ENCODE data around the gene CROCC.
A peak's percentile ranks its signal among the peaks of the same experiment; 100 is the strongest.
"Not testable (repeated sequence)": the region's sequence is repeated elsewhere in the genome, so short reads cannot be mapped to it uniquely, and the experiment has no call there.

The CROCC gene

GRCh38 chr1:16913181-16913832 lies 8.4 kb upstream of the CROCC start:
- no peaks in the 10 kb centered on the region for H3K79me2 ChIP-seq (ENCODE audit: low read length)
- H3K4me1 ChIP-seq (ENCODE audit: low read length) = peaks cover 4% of the 10 kb centered on the region; the same call in 1 of the 2 replicates
- H3K27ac ChIP-seq (ENCODE audit: low read length) = no peak overlapping the region
- H3K27me3 ChIP-seq (replicated peaks; ENCODE audit: insufficient read depth, low read length) = 0 out of 2 replicates have a peak, but pooled peaks cover 3% of the 10 kb centered on the region
- H3K4me2 ChIP-seq (ENCODE audit: low read depth, low read length) = peak overlapping the region; percentile 99
- H3K9me3 ChIP-seq (replicated peaks; ENCODE audit: insufficient read depth, low read length) = no peaks in the 10 kb centered on the region
- H3K4me3 ChIP-seq (ENCODE audit: low read length) = peak overlapping the region; percentile 55
- H4K20me1 ChIP-seq (ENCODE audit: insufficient read depth, low read length) = no peaks in the 10 kb centered on the region
- no peak for TF ChIP-seq EZH2 (optimal IDR thresholded peaks at IDR 0.05; ENCODE audit: low read depth, low read length)
- no peak for TF ChIP-seq EZH2phosphoT487 (IDR thresholded peaks at IDR 0.05; ENCODE audit: low read length)
- no peak for TF ChIP-seq CTCF (IDR thresholded peaks at IDR 0.05; ENCODE audit: low read length)
- peak overlapping the region; percentile 31; the same call in 1 of the 2 replicates for H3K9ac ChIP-seq (ENCODE audit: low read length)
- H2AFZ ChIP-seq (ENCODE audit: low read length) = peak overlapping the region; percentile 75
- no peaks in the 10 kb centered on the region for H3K9me2 ChIP-seq (replicated peaks; ENCODE audit: insufficient read depth, low read length)
- 0 out of 2 replicates have a peak, but pooled peaks cover 3% of the 10 kb centered on the region for H3F3A ChIP-seq (ENCODE audit: insufficient read depth, low read length)
- no peak for DNase-seq
- H3K36me3 ChIP-seq (replicated peaks; ENCODE audit: insufficient read depth, low read length) = no peaks in the 10 kb centered on the region

GRCh38 chr1:16913833-16914662 lies 7.7 kb upstream of the CROCC start:
- H3K9ac ChIP-seq (ENCODE audit: low read length) = peak overlapping the region; percentile 82
- TF ChIP-seq EZH2 (optimal IDR thresholded peaks at IDR 0.05; ENCODE audit: low read depth, low read length) = no peak
- no peak for TF ChIP-seq EZH2phosphoT487 (IDR thresholded peaks at IDR 0.05; ENCODE audit: low read length)
- no peak for TF ChIP-seq CTCF (IDR thresholded peaks at IDR 0.05; ENCODE audit: low read length)
- H4K20me1 ChIP-seq (ENCODE audit: insufficient read depth, low read length) = no peaks in the 10 kb centered on the region
- H3K4me1 ChIP-seq (ENCODE audit: low read length) = peaks cover 4% of the 10 kb centered on the region; the same call in 1 of the 2 replicates
- peak overlapping the region; percentile 99 for H3K4me2 ChIP-seq (ENCODE audit: low read depth, low read length)
- H3K9me3 ChIP-seq (replicated peaks; ENCODE audit: insufficient read depth, low read length) = no peaks in the 10 kb centered on the region
- H3K27ac ChIP-seq (ENCODE audit: low read length) = no peak overlapping the region
- H3K4me3 ChIP-seq (ENCODE audit: low read length) = peak overlapping the region; percentile 75
- H3K27me3 ChIP-seq (replicated peaks; ENCODE audit: insufficient read depth, low read length) = 0 out of 2 replicates have a peak, but pooled peaks cover 3% of the 10 kb centered on the region
- H3K9me2 ChIP-seq (replicated peaks; ENCODE audit: insufficient read depth, low read length) = no peaks in the 10 kb centered on the region
- H3F3A ChIP-seq (ENCODE audit: insufficient read depth, low read length) = 0 out of 2 replicates have a peak, but pooled peaks cover 3% of the 10 kb centered on the region
- H2AFZ ChIP-seq (ENCODE audit: low read length) = peak overlapping the region; percentile 86
- DNase-seq = peak; percentile 95
- H3K79me2 ChIP-seq (ENCODE audit: low read length) = no peaks in the 10 kb centered on the region
- H3K36me3 ChIP-seq (replicated peaks; ENCODE audit: insufficient read depth, low read length) = no peaks in the 10 kb centered on the region

- not testable (repeated sequence) for H2AFZ ChIP-seq (ENCODE audit: low read length); H3K36me3 ChIP-seq (replicated peaks; ENCODE audit: insufficient read depth, low read length); H3K79me2 ChIP-seq (ENCODE audit: low read length); H3F3A ChIP-seq (ENCODE audit: insufficient read depth, low read length); H3K9me2 ChIP-seq (replicated peaks; ENCODE audit: insufficient read depth, low read length); H3K27ac ChIP-seq (ENCODE audit: low read length); H3K9me3 ChIP-seq (replicated peaks; ENCODE audit: insufficient read depth, low read length); H4K20me1 ChIP-seq (ENCODE audit: insufficient read depth, low read length); H3K4me1 ChIP-seq (ENCODE audit: low read length); H3K27me3 ChIP-seq (replicated peaks; ENCODE audit: insufficient read depth, low read length); DNase-seq; H3K9ac ChIP-seq (ENCODE audit: low read length)
- peak overlapping the region; percentile 99; the same call in 1 of the 2 replicates for H3K4me2 ChIP-seq (ENCODE audit: low read depth, low read length)
- H3K4me3 ChIP-seq (ENCODE audit: low read length) = peak overlapping the region; percentile 75; the same call in 1 of the 2 replicates
These were observed 6.7 kb upstream of the CROCC start for GRCh38 chr1:16914928-16915626.

All from MM.1S (cell line).